GM21381 (cell line): Measurements from ENCODE around the gene PHYH.
"Not testable (repeated sequence)": the region's sequence is repeated elsewhere in the genome, so short reads cannot be mapped to it uniquely, and the experiment has no call there.

ENCODE experiments used
- ATAC-seq: cut with Tn5 transposase; IDR thresholded peaks from one replicate; pipeline ENCODE4 v1.9.1; 2021; ENCODE audit warnings: mild to moderate bottlenecking, moderate library complexity; ENCODE audit not compliant: unreplicated experiment

The PHYH gene

DNA sequence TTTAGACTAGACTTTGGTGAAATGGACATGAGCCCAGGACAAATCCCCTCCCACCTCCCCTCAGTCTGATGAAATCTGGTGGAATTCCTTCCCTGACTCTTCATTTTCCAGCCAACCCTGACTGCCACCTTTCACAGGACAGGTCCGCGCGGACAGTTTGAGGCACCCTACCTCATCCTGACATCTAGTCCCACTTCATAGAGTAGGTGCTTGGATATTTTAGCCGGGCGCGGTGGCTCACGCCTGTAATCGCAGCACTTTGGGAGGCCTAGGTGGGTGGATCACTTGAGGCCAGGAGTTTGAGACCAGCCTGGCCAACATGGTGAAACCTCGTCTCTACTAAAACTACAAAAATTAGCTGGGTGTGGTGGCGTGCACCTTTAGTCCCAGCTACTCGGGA is 23.7 kb downstream of the PHYH start:
- ATAC-seq, result not testable (repeated sequence)

DNA sequence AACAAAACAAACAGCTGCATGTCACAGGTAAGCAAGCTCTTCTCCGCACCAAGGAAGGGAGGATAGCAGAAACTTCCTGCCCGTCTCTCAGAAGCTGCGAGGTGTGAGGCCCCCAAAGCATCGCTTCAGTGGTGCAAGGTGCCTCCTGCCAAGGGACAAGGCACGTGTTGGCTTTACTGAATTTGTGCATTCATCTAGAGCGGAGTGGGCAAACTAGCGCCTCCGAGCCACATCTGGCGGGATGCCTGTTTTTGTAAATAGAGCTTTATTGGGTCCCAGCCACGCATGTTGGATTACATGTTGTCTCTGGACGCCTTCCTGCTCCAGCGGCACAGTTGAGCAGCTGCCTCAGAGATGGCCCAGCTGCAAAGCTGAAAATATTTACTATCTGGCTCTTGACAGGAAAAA is 27.7 kb downstream of the PHYH start:
- ATAC-seq, result peak; percentile 22

DNA sequence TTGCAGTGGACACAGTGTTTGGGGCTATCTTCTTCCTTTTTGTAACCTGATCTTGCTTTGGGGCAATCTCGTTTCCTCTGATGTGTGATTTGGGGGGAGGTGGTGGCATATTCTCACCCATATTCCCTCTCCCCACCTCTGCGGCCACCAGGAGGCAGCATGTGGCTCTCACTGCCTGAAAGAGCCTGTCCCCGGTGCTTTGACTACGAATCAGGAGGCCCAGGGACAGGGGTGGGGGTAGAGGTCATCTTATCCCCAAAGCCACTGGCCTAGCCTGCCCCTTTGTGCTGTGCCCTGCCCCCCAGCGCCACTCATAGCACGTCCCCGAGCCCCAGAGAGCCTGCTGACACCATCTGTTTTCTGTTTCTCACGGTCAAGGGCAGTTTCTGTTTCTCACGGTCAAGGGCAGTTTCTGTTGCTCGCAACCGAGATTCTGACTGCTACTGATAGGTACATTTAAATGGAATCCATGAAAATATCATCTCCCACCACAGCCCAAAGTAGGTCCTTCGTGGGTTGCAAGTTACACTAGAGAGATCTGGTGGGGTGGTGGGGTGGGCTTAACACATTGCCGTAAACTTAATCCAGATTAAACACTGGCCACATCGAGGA is 28.2 kb downstream of the PHYH start:
- ATAC-seq, result peak; percentile 74

DNA sequence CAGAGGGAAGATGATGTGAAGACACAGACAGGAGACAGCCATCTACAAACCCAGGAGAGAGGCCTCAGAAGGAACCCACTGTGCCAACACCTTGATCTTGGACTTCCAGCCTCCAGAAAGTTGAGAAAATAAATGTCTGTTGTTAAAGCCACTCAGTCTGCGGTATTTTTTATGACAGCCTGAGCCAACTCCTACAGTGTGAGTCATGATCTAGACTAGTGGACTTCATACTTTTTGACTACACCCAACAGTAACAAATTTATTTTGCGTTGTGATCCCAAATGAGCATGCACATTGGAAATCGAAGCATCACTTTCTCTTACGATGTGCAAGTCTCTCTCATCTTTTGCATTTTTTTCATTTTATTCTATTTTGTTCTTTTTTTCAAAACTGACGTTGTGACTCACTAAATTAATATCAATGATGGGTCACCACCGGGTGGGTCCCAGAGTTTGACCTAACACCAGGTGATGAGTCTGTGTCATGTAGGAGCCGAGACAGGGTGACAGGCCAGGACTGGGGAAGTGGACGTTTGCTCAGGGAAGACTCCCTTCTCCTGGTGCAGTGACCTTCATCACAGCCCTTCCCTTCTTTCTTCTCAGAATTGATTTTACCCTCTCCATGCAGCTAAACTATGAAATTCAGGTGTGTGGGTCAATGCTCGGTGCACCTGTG is 28.9 kb downstream of the PHYH start:
- ATAC-seq, result no peak

DNA sequence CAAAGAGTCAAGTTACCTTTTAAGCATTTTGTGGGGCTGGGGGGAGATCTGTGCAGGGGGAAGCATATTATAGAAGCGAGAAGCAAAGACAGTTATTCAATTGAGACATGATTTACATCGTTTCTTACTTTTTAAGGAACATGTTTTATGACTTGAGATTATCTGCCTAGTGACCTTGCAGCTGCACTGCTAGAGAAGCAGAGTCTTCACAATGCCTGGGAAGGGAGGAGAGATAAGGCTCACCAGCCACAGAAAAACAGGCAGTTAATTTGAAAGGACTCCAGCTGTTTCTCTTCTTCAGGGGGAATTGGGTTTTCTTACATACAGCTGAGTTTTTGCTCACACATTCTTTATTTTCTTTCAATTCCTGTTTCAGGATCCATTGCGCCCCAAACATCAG is 31.0 kb downstream of the PHYH start:
- ATAC-seq, result no peak

DNA sequence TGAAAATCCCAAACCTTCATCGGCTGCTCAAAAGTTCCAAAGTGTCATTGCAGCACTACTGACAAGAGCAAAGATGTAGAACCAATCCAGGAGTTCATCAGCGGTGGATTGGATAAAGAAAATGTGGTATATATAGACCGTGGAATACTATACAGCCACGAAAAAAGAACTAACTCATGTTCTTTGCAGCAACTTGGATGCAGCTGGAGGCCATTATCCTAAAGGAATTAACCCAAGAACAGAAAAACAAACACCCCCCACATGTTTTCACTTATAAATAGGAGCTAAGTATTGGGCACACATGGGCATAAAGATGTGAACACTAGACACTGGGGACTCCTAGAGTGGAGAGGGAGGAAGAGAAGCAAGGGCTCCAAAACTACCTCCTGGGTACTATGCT is 31.6 kb downstream of the PHYH start:
- no peak for ATAC-seq

DNA sequence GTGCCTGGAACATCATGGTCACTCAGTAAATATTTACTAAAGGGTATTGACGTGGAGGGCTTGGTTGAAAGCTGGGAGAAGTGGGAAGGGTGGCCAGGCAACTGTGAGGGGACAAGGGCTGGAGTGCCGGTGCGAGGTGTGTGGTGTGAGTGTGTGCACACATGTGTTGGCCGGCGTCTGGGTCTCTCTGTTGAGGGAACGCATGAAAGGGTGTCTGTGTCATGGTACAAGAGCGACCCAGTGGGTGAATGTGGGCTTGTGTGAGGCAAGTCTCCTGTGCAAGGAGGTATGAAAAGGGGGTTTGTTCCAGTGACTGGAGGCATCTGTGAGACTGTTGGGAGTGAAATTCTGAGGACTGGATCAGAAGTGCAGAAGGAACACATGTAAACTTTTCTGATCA is 36.3 kb downstream of the PHYH start:
- ATAC-seq, result no peak

DNA sequence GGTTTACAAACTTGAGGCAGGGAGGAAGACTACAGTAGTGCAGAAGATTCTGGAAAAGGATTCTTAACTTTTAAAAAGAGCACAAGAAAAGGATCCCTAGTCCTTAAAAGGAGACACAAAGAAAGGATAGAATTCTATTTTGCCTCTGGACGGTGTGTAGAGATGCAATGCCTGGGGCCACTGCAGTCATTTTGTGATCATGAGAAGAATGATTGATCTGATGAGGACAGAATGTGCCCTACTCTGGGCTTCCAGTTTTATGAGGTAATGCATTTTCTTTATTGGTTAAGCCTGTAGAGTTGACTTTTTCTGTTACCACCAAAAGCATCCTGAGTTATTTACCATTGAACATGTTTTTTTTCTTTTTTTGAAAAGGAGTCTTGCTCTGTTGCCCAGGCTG is 37.4 kb downstream of the PHYH start:
- ATAC-seq, result no peak

DNA sequence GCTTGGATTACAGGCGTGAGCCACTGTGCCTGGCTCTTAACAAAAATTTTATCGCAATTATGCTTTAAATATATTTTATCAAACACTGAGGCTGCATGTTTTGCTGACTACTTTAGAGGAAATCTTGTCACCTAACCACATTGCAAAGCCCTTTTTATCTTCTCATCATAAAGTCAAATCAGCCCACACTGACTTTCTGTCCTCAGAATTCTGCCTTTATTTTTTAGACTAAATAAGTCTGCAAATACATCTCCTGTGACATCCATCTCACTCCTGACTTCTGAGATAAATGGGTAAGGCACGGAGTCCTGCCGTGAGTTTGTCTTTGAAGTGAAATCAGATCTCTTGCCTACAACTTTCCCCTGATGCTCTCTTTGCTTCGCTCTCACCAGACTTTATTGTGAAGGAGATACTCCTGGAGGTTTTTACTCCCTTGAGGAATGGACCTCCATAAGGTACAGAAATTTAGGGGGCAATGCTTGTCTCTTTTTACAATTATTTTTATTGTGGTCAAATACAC is 42.2 kb downstream of the PHYH start:
- no peak for ATAC-seq

DNA sequence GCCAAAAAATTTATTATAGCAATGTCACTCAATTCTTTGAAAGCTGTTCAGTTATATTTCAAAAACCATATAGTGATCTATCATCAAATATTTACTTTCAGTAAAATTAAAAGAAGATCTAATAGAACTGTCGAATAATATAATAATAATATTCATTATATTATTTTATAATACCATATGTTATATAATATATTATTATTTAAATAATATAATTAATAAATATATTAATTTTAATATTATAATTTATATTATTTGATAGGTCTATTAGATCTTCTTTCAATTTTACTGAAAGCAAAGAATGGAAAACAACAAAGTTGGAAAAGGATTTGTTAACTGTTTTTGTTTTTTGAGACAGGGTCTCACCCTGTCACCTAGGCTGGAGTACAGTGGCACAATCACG is 43.2 kb downstream of the PHYH start:
- no peak for ATAC-seq

DNA sequence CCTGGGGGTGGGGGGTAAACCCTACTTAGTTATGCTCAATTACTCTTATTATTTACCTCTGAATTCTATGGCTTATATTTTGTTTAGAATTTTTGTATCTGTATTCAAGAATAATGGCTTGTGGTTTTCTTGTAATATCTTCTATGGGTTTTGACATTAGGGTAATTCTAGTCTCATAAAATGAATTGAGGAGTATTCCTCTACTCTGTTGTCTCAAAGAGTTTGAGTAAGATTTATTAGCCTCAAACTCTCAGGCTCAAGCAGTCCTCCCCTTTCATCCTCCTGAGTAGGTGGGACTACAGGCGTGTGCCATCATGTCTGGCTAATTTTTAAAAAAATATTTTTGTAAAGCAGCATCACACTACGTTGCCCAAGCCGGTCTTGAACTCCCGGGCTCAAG is 46.1 kb downstream of the PHYH start:
- ATAC-seq, result no peak

DNA sequence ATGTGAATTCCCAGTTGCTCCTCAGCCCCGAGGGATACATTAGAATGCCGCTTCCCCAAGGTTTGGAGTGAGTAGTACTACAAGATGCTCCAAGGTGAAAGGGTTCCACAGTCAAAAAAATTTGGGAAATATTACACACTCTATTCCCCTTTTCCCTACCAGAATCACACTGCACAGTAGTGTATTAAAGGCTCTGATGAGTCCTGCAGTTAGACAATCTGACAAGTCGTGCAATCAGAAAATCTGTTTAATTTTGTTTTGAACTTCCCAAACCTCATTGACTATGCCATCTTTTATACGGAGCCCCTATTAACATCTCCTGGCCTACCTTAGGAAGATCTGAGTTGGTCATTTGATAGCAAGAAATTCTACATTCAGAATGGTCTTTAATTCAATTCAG is 52.1 kb downstream of the PHYH start:
- no peak for ATAC-seq

DNA sequence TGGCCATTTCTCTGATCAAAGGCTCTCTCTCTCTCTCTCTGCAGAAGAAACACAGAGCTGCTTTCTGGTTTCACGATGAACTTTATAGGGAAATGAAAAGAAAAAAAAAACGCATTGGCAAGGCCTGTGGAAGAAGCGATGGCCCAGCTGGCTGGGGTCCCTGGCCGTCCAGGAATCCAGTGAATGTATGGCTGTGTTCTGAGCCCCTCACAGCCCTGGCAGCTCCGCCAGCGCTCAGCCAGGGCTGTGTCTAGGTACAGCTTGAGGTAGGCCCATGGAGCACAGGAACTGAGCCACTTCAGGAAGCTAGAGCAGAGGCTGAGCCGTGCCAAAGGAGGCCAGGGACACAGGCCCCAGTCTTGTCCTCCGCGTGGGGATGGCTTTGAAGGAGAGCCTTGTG is 52.6 kb downstream of the PHYH start:
- ATAC-seq, result no peak

DNA sequence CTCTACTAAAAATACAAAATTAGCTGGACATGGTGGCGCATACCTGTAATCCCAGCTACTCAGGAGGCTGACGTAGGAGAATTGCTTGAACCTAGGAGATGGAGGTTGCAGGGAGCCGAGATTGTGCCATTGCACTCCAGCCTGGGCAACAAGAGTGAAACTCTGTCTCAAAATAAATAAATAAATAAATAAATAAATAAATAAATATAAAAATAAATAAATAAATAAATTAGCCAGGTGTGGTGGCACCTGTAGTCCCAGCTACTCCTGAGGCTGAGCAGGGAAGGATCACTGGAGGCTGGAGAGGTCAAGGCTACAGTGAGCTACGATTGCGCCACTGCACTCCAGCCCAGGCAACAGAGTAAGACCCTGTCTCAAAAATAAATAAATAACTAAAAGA is 57.6 kb downstream of the PHYH start:
- not testable (repeated sequence) for ATAC-seq

DNA sequence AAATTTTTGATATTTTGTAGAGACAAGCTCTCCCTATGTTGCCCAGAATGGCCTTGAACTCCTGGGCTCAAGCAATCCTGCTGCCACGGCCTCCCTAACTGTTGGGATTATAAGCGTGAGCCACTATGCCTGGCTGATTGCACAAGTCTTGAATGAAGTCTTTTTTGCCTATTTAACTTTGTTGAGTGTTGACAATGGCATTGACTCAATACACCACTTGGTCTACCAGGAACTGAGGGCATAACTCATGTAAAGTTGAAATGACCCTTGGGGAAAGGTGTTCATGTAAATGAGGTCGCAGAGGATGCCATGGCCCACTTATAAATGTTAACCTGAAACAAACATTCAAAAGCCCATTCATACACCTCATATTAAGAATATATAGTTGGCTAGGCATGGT is 58.3 kb downstream of the PHYH start:
- no peak for ATAC-seq

DNA sequence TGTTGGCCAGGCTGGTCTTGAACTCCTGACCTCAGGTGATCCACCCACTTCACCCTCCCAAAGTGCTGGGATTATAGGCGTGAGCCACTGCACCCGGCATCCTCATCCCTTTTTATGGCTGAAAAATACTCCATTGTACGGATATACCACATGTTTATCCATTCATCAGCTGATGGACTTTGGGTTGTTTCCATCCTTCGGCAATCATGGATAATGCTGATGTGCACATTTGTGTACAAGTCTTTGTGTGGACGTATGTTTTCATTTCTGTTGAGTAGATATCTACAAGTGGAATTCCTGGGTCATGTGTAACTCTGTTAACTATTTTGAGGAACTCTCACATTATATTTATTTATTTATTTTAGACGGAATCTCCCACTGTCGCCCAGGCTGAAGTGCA is 59.9 kb downstream of the PHYH start:
- no peak for ATAC-seq

DNA sequence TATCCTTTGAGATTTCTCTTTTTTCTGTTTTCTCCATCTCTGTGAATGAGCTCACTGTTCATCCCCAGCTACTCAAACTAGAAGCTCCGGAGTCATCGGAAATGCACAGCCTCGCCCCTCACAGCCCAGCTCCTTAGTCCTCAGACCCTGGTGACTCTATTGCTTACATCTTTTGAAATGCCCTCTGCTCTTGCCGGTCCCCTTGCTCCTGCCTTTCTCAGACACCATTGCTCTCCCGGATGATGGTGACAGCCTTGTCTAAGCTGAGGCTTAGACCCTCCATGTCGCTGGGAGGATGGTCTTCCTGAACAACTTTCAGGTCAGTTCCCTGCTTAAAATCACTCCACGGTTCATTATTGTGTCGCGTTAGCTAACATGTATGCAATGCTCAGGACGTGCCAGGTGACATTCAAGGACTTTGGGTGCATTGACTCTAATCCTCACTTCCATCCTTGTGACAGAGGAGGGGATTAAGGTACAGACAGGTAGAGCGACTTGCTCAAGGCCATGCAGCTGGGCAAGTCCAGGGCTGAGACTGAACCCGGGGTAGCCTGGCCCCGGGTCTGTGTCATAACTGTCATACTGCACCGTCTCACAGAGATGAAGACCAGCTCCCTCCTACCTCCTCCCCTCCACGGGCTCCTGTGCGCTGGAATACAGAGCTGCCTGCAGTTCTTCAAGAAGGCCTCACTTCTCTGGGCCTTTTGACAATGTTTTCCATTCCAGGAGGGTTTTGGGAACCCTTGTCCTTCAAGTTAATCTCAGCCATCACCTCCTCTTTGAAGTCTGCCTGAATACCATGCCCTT is 61.4 kb downstream of the PHYH start:
- no peak for ATAC-seq

DNA sequence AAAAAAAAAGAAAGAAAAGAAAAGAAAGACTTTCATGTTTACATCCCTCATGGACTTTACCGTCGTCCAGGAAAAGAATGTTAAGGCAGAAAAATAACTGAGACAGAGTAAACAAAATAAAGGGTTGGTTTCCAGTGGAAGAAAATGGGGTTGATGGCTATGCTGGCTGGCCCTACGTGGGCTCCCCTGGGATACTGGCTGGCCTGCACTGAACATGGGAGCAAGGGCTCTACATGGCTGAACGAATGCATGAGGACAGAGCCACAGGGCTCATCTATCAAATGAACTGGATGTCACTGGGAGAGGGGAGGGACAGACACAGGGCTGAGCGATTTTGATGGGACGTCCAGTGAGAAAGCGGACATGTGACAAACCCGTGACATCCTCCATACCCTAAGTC is 63.2 kb downstream of the PHYH start:
- no peak for ATAC-seq

DNA sequence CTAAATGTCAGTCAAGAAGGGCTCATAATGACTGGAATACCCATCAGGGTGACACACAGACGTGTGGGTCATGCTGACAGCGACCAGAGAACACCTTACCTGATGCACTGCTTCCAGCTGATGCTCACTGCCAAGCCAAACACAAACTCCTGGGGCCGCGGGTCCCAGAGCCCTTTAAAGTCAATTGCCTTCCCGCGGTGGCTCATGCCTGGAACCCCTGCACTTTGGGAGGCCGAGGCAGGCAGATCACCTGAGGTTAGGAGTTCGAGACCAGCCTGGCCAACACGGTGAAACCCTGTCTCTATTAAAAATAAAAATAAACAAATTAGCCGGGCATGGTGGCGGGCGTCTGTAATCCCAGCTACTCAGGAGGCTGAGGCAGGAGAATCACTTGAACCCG is 65.1 kb downstream of the PHYH start:
- ATAC-seq, result not testable (repeated sequence)

DNA sequence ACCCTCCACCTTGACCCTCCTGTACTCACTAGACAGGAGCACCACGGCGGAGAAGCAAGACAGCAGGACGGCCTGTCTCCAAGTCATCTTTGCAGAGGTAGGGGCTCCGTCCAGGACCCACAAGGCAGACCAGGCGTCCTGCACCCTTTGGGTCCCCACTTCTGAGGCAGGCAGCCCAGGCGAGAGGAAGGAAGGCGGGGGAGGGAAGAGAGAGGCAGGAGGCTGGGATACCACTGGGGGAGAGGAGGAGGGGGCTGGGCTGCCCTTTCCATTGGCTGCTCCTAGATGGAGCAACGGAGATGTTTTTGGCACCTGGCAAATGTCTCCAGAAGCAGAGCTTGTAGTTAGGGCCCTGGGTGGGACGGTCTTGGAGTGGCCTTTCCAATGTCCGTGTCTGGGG is 65.7 kb downstream of the PHYH start, which contains the start of gene UCMA:
Gene UCMA, minus strand, starts transcription at position 203 of the 400 bp plus-strand sequence. Its CDS starts 116 bp downstream, at position 87.
- no peak for ATAC-seq

DNA sequence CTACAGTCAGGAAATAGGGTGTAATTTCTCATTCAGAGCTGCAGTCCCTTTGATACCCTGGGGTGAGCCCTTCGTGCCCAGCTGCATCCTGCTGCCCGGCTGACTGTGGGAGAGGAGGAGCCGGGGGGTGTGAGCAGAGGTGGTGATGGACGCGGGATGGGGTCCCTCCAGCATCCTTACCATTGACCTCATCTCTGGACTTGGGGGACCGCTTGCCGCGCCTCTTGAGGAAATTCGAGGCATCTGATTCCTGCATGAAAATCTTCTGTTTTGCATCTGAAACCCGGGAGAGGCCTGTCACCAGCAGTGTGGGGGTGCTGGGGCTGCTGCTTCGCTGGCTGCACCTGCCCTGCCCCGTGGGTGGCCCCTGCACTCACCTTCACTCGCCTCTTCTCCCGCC is 66.5 kb downstream of the PHYH start:
- no peak for ATAC-seq

DNA sequence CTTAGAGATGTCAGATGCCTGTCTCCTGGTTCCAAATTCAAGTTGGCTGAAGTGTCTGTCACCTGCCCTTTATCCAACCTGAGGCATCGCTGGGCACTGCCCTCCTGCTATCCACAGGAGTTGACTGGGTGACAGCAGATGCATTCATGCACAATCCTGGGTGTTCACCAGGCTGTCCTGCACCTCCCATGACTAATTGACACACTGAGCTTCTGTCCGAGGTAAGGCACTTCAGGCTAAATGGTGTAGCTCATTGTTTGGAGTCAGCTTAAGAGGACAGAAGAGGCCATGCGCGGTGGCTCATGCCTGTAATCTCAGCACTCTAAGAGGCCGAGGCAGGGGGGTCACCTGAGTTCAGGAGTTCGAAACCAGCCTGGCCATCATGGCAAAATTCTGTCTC is 68.1 kb downstream of the PHYH start:
- no peak for ATAC-seq
